Gastrocnemius medialis (tissue), 4 donors: Measurements from ENCODE around the gene SPSB2. TPM values are rescaled to one million over a fixed set of nuclear protein-coding genes. Genes with fewer than 3 reads are reported as not detected.
"Not testable (repeated sequence)": the region's sequence is repeated elsewhere in the genome, so short reads cannot be mapped to it uniquely, and the experiment has no call there.

ENCODE experiments used
- ATAC-seq, 2 donors: fragments of 150-250 bp; one replicate each; pipeline ENCODE4 v1.9.1; 2016
- DNase-seq, 2 donors: peaks; one replicate each; pipeline ENCODE4 v3.0.0-alpha.2; 2019
- H3K27ac ChIP-seq, 4 donors: fragments of 200-600 bp; sonication (generic); 1 replicate in 1 of 4; 2 replicates in 3 of 4; pipeline ENCODE4 v1.5.1; 2016 to 2018; ENCODE audit warnings: mild to moderate bottlenecking in 2 of 4, moderate library complexity in 1 of 4
- H3K27me3 ChIP-seq, 3 donors: fragments of 200-600 bp; sonication (generic) in 2 of 3; 1 replicate in 1 of 3; 2 replicates in 2 of 3; pipeline versions ENCODE4 v1.5.1 to v1.6.0; 2016 to 2019; ENCODE audit warnings: mild to moderate bottlenecking in 1 of 3, moderate library complexity in 1 of 3
- H3K36me3 ChIP-seq, 2 donors: fragments of 200-600 bp; sonication (generic) in 1 of 2; one replicate each; pipeline ENCODE4 v1.5.1; 2017 to 2018
- H3K4me1 ChIP-seq, 2 donors: fragments of 200-600 bp; sonication (generic) in 1 of 2; one replicate each; pipeline ENCODE4 v1.5.1; 2016 to 2017; ENCODE audit warnings: mild to moderate bottlenecking in 2 of 2
- H3K4me3 ChIP-seq, 4 donors: fragments of 200-600 bp; sonication (generic) in 3 of 4; 1 replicate in 1 of 4; 2 replicates in 3 of 4; pipeline ENCODE4 v1.5.1; 2016 to 2019; ENCODE audit warnings: mild to moderate bottlenecking in 2 of 4
- H3K9me3 ChIP-seq, 3 donors: fragments of 200-600 bp; sonication (generic) in 2 of 3; 1 replicate in 1 of 3; 2 replicates in 2 of 3; pipeline ENCODE4 v1.5.1; 2016 to 2019
- POLR2A ChIP-seq, 2 donors: fragments of 450-650 bp; IDR thresholded peaks; one replicate each; pipeline ENCODE4 v1.6.1; 2017; ENCODE audit warnings: antibody characterized with exemption in 2 of 2, mild to moderate bottlenecking in 2 of 2, moderate library complexity in 2 of 2
- in situ Hi-C, 4 donors: fragments of 200-750 bp; cut with MboI; loops; one replicate each; pipeline versions ENCODE4 v1.15.0 to v1.8.0; 2017; ENCODE audit warnings: low sequenced_read_pairs in 4 of 4
- intact Hi-C: fragments of 100-400 bp; cut with DNase I; formaldehyde crosslinking; loops from one replicate; pipeline ENCODE4 v1.15.1; 2023; ENCODE audit warnings: low total_unique reads
- total RNA-seq, 4 donors: library from RNA; depleted of rRNA; stranded (reverse); fragments of >200 nt; gene quantifications; one replicate each; pipeline versions ENCODE4 v1.1.0 to v1.2.3, GENCODE V29; 2016
- TF ChIP-seq, protein P1 (sequence below), 5 experiments: fragments of 450-650 bp in 3 of 5; fragments of 200-600 bp in 2 of 5; sonication (generic) in 2 of 5; IDR thresholded peaks in 4 of 5; conservative IDR thresholded peaks in 1 of 5; 1 replicate in 4 of 5; 2 replicates in 1 of 5; pipeline ENCODE4 v1.5.1; 2016 to 2019; ENCODE audit warnings: antibody characterized with exemption in 5 of 5, mild to moderate bottlenecking in 3 of 5, moderate library complexity in 3 of 5

The SPSB2 gene
- total RNA-seq, 4 donors from 2014 or later: 4.6 to 10.0 (median 5.0) TPM

DNA sequence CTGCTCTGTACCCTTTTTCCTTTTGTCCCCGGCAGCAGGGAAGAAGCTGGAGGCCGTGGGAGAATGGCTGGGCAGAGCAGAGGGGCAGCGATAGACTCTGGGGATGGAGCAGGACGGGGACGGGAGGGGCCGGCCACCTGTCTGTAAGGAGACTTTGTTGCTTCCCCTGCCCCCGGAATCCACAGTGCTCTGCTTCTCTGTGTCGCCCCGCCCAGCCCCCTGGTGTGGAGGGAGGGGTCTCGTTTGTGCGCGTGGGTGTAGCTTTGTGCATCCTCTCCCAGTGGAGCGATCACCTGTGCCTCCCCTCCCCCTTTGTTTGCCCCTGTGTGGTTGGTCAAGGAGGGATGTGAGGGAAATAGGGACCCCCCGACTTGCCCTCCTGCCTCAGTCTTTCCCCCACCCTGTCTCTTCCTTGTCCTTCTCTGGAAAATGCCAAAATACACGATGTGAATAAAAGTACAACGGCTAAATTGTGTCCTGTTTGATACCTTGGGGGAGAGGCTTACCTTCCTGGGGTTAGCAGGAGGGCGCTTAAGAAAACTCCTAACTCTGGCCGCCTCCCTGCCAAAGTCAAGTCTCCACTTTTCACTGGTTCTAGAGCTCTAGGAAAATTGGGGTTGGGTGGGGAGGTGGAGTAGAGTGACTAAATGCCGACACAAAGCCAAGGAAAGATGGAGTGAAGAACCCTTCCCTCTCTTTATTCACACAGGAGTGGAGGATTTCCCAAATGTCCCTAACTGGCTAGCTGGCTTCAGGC, 6.8 kb downstream of the SPSB2 start:
- Histone ChIP-seq H3K27me3 (no peaks in the 10 kb centered on the region), H3K36me3 (peaks cover 0 to 68% of the 10 kb centered on the region in 2 donors), H3K4me3 (peak overlapping the region in 3 of 4 donors; percentile 74 to 99 (median 98)), H3K4me1 (peaks cover 25 to 30% of the 10 kb centered on the region in 2 donors), H3K27ac (peak overlapping the region; percentile 93 to 100 (median 99)), H3K9me3 (no peaks in the 10 kb centered on the region)
- ATAC-seq: no peak
- in situ Hi-C loops: no loop called here
- TF ChIP-seq, protein P1, sequence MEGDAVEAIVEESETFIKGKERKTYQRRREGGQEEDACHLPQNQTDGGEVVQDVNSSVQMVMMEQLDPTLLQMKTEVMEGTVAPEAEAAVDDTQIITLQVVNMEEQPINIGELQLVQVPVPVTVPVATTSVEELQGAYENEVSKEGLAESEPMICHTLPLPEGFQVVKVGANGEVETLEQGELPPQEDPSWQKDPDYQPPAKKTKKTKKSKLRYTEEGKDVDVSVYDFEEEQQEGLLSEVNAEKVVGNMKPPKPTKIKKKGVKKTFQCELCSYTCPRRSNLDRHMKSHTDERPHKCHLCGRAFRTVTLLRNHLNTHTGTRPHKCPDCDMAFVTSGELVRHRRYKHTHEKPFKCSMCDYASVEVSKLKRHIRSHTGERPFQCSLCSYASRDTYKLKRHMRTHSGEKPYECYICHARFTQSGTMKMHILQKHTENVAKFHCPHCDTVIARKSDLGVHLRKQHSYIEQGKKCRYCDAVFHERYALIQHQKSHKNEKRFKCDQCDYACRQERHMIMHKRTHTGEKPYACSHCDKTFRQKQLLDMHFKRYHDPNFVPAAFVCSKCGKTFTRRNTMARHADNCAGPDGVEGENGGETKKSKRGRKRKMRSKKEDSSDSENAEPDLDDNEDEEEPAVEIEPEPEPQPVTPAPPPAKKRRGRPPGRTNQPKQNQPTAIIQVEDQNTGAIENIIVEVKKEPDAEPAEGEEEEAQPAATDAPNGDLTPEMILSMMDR (IDR thresholded peaks at IDR 0.05 in 4 of 5, conservative IDR thresholded peaks at IDR 0.05 in 1 of 5): no peak
- TF ChIP-seq POLR2A (IDR thresholded peaks at IDR 0.05): no peak
- no peak for DNase-seq
- intact Hi-C loops: loop anchor here (2.0 to 5.0 kb wide), 2 partner anchors 58 to 76 kb away; partner anchors contain the start of genes C12orf57 and RNU7-1

- H3K4me1 ChIP-seq: peaks cover 25 to 27% of the 10 kb centered on the region in 2 donors
- ATAC-seq, H3K9me3 ChIP-seq, DNase-seq, H3K4me3 ChIP-seq, H3K27ac ChIP-seq, in situ Hi-C loops, H3K27me3 ChIP-seq: not testable (repeated sequence)
- peaks cover 0 to 68% of the 10 kb centered on the region in 2 donors for H3K36me3 ChIP-seq
- intact Hi-C loops: loop anchor here (5.0 kb wide), 1 partner anchor 77 kb away; the partner anchor contains the start of genes C12orf57 and RNU7-1
Observed at GRCh38 chr12:6865307-6865706, 7.8 kb downstream of the SPSB2 start.

DNA sequence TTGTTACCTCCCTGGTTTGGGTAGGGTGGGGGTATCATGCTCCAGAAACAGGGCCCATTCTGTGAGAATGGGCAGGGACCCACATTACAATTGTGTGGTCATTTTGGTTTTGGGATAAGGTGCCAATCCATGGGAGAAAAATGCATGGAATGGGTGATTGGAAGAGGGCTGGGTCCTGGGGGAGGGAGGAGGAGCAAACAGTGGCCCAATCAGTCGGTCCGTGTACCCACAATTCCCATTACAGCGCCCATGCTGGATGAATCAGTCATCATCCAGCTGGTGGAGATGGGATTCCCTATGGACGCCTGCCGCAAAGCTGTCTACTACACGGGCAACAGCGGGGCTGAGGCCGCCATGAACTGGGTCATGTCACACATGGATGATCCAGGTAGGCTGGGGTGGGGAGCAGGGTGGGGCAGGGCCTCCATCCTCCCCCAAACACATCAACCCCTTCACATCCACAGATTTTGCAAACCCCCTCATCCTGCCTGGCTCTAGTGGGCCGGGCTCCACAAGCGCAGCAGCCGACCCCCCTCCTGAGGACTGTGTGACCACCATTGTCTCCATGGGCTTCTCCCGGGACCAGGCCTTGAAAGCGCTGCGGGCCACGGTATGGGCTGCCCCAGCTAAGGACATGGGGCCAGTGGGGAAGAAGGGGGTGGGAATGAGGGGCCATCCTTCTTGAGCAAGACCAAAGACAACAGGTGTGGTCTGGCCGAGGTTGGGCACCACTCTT, 9.3 kb downstream of the SPSB2 start:
- H3K4me1 ChIP-seq: peaks cover 13 to 14% of the 10 kb centered on the region in 2 donors
- in situ Hi-C loops (no loop called here), intact Hi-C loops (no loop called here)
- H3K36me3 ChIP-seq: peaks cover 0 to 75% of the 10 kb centered on the region in 2 donors
- no peak overlapping the region for H3K4me3 ChIP-seq
- no peak for ATAC-seq
- H3K27ac ChIP-seq: no peak overlapping the region
- TF ChIP-seq POLR2A (IDR thresholded peaks at IDR 0.05): no peak
- TF ChIP-seq, protein P1 (IDR thresholded peaks at IDR 0.05 in 4 of 5, conservative IDR thresholded peaks at IDR 0.05 in 1 of 5): no peak
- DNase-seq: no peak
- no peaks in the 10 kb centered on the region for H3K27me3 ChIP-seq
- no peaks in the 10 kb centered on the region for H3K9me3 ChIP-seq

GRCh38 chr12:6863033-6863432, 10.1 kb downstream of the SPSB2 start:
- in situ Hi-C loops: no loop called here
- Histone ChIP-seq H3K9me3 (no peaks in the 10 kb centered on the region), H3K4me3 (no peak overlapping the region), H3K4me1 (peaks cover 6 to 7% of the 10 kb centered on the region in 2 donors), H3K27me3 (no peaks in the 10 kb centered on the region), H3K27ac (no peak overlapping the region), H3K36me3 (peaks cover 0 to 82% of the 10 kb centered on the region in 2 donors)
- intact Hi-C loops: no loop called here
- DNase-seq (no peak), ATAC-seq (no peak)
- TF ChIP-seq POLR2A (IDR thresholded peaks at IDR 0.05): no peak
- TF ChIP-seq, protein P1 (IDR thresholded peaks at IDR 0.05 in 4 of 5, conservative IDR thresholded peaks at IDR 0.05 in 1 of 5): no peak

DNA sequence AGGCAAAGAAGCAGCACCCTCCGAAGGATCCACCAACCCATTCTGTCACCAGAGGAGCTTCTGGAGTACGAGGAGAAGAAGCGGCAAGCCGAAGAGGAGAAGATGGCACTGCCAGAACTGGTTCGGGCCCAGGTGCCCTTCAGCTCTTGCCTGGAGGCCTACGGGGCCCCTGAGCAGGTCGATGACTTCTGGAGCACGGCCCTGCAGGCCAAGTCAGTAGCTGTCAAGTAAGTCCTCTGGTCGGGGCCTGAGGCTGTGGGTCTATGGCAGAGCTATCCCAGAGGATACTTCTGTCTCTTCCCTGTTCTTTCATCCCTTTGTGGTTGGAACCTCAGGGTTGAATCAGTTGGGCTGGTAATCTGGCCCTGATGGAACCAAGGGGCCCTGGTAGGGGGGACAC, 11.7 kb downstream of the SPSB2 start:
- ATAC-seq (no peak), DNase-seq (no peak)
- Histone ChIP-seq H3K4me1 (peaks cover 0 to under 1% of the 10 kb centered on the region in 2 donors), H3K4me3 (no peak overlapping the region), H3K27me3 (no peaks in the 10 kb centered on the region), H3K27ac (no peak overlapping the region), H3K36me3 (peaks cover 0 to 99% of the 10 kb centered on the region in 2 donors), H3K9me3 (no peaks in the 10 kb centered on the region)
- in situ Hi-C loops (no loop called here), intact Hi-C loops (no loop called here)
- no peak for TF ChIP-seq POLR2A (IDR thresholded peaks at IDR 0.05)
- TF ChIP-seq, protein P1 (IDR thresholded peaks at IDR 0.05 in 4 of 5, conservative IDR thresholded peaks at IDR 0.05 in 1 of 5): no peak
